Endothelial cell (in vitro differentiated cells): Measurements from ENCODE around the gene TATDN2. TPM values are rescaled to one million over a fixed set of nuclear protein-coding genes. Genes with fewer than 3 reads are reported as not detected.

ENCODE experiments used
- DNase-seq: peaks from one replicate; pipeline ENCODE4 v3.0.0; 2021; ENCODE audit warnings: low spot score
- H3K27ac Mint-ChIP-seq: one replicate; pipeline ENCODE4 v1.8.0; 2021; ENCODE audit warnings: mixed read lengths, inconsistent platforms; ENCODE audit not compliant: unreplicated experiment
- H3K27me3 Mint-ChIP-seq: one replicate; pipeline ENCODE4 v1.8.0; 2021; ENCODE audit warnings: mild to moderate bottlenecking, moderate library complexity, mixed read lengths, inconsistent platforms; ENCODE audit not compliant: unreplicated experiment
- H3K36me3 Mint-ChIP-seq: one replicate; pipeline ENCODE4 v1.8.0; 2021; ENCODE audit warnings: mild to moderate bottlenecking, low read depth, mixed read lengths, inconsistent platforms; ENCODE audit not compliant: unreplicated experiment
- H3K4me1 Mint-ChIP-seq: one replicate; pipeline ENCODE4 v1.8.0; 2021; ENCODE audit warnings: mild to moderate bottlenecking, mixed read lengths, inconsistent platforms; ENCODE audit not compliant: unreplicated experiment
- H3K4me3 Mint-ChIP-seq: one replicate; pipeline ENCODE4 v1.8.0; 2021; ENCODE audit warnings: mild to moderate bottlenecking, mixed read lengths, inconsistent platforms; ENCODE audit not compliant: unreplicated experiment
- H3K9me3 Mint-ChIP-seq: one replicate; pipeline ENCODE4 v1.8.0; 2021; ENCODE audit warnings: mixed read lengths, inconsistent platforms; ENCODE audit not compliant: unreplicated experiment
- CTCF ChIP-seq: fragments of 200-600 bp; sonication (generic); IDR thresholded peaks from one replicate; pipeline ENCODE4 v1.5.0; 2021; ENCODE audit warnings: antibody characterized with exemption; ENCODE audit not compliant: unreplicated experiment
- total RNA-seq: library from RNA; stranded (reverse); fragmentation: NEBNext Ultra II Directional; extraction: Animal tissue kit (Norgen Biotek cat#: 25700); gene quantifications from one replicate; pipeline ENCODE4 v1.2.1, GENCODE V29; 2021; ENCODE audit not compliant: unreplicated experiment

TATDN2 gene
- total RNA-seq, 1 donor from 2014 or later = 41.2 TPM

DNA sequence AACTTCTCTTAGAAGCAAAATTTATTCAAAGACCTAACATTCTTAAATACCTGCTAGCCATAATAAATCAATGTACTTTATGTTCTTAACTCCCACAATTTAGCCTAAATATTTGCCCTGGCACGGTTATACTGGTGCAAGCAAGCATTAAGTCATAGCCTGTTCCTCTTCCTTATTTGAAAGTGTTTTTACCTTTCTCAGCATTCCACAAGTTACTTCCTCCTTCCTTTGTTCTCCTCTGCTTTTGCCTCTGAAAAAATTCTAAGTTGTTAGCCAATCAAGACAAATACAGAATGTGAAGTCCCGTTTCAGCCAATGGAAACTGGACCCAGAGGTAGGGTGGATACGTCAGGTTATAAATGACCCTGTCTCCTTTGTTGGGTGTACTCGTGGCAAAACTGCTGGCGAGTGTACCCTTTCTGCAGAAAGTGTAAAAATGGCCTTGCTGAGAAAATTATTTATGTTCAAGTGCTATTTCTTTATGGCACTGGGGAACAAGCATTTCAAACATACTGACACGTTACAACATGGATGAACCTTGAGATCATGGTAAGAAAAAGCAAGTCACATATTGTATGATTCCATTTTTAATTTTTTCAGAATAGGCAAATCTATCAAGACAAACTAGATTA is 3.1 kb upstream of the TATDN2 start:
- Mint-ChIP-seq H3K4me3 (no peak overlapping the region), H3K36me3 (peaks cover 3% of the 10 kb centered on the region), H3K4me1 (peaks cover 15% of the 10 kb centered on the region), H3K9me3 (peaks cover 4% of the 10 kb centered on the region), H3K27me3 (peaks cover 3% of the 10 kb centered on the region), H3K27ac (no peak overlapping the region)
- no peak for DNase-seq
- TF ChIP-seq CTCF = no peak

- H3K9me3 Mint-ChIP-seq = peaks cover 4% of the 10 kb centered on the region
- no peak for DNase-seq
- peaks cover 3% of the 10 kb centered on the region for H3K27me3 Mint-ChIP-seq
- peaks cover 26% of the 10 kb centered on the region for H3K4me1 Mint-ChIP-seq
- H3K4me3 Mint-ChIP-seq = peak overlapping the region; percentile 86
- TF ChIP-seq CTCF = no peak
- H3K36me3 Mint-ChIP-seq = peaks cover 13% of the 10 kb centered on the region
- peak overlapping the region; percentile 74 for H3K27ac Mint-ChIP-seq
Measured at GRCh38 chr3:10247679-10248183, 528 bp upstream of the TATDN2 start.

- no peak for TF ChIP-seq CTCF
- peaks cover 3% of the 10 kb centered on the region for H3K27me3 Mint-ChIP-seq
- peak overlapping the region; percentile 18 for H3K27ac Mint-ChIP-seq
- peaks cover 4% of the 10 kb centered on the region for H3K9me3 Mint-ChIP-seq
- peak; percentile 16 for DNase-seq
- H3K4me1 Mint-ChIP-seq = peaks cover 27% of the 10 kb centered on the region
- H3K36me3 Mint-ChIP-seq = peaks cover 25% of the 10 kb centered on the region
- H3K4me3 Mint-ChIP-seq = peak overlapping the region; percentile 93
Measured at GRCh38 chr3:10248984-10249748, 907 bp downstream of the TATDN2 start.

- peaks cover 27% of the 10 kb centered on the region for H3K4me1 Mint-ChIP-seq
- H3K9me3 Mint-ChIP-seq = peaks cover 4% of the 10 kb centered on the region
- no peak for TF ChIP-seq CTCF
- H3K27me3 Mint-ChIP-seq = peaks cover 3% of the 10 kb centered on the region
- no peak overlapping the region for H3K27ac Mint-ChIP-seq
- peak overlapping the region; percentile 93 for H3K4me3 Mint-ChIP-seq
- H3K36me3 Mint-ChIP-seq = peaks cover 25% of the 10 kb centered on the region
- DNase-seq = no peak
Measured at GRCh38 chr3:10249833-10250232, 1.6 kb downstream of the TATDN2 start.

GRCh38 chr3:10251006-10251405 is 2.7 kb downstream of the TATDN2 start:
- peaks cover 3% of the 10 kb centered on the region for H3K27me3 Mint-ChIP-seq
- H3K4me3 Mint-ChIP-seq = peak overlapping the region; percentile 16
- TF ChIP-seq CTCF = no peak
- H3K36me3 Mint-ChIP-seq = peaks cover 28% of the 10 kb centered on the region
- no peak for DNase-seq
- peaks cover 4% of the 10 kb centered on the region for H3K9me3 Mint-ChIP-seq
- peaks cover 27% of the 10 kb centered on the region for H3K4me1 Mint-ChIP-seq
- no peak overlapping the region for H3K27ac Mint-ChIP-seq
